Measurements from ENCODE around the gene COA7. TPM values are rescaled to one million over a fixed set of nuclear protein-coding genes. Genes with fewer than 3 reads are reported as not detected.

Gene COA7
- total RNA-seq, 4 donors from 2014 or later, result 5.9 to 17.0 (median 9.4) TPM

DNA sequence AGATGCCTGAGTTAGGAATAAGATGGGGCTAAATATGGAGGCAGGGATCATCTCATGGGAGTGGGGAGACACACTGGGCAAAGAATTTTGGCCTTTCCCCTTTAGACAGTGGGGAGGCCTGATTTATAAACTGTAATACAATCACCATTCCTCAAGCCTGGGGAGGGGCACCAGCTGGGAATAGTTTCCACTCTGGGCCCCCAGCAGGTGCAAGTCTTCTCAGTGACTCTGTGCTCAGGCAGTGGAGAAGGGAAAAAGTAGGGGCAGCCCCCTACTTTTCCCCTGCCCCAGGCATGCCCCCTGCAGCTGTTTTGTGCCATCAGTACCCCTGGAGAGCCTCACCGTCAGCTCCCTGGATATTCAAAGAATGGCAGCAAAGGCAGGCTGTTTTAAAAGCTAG is 19.1 kb downstream of the COA7 start:
- Histone ChIP-seq H3K36me3 (no peaks in the 10 kb centered on the region), H3K9me3 (no peaks in the 10 kb centered on the region), H3K4me1 (no peaks in the 10 kb centered on the region), H3K4me3 (no peak overlapping the region), H3K27ac (no peak overlapping the region), H3K27me3 (no peaks in the 10 kb centered on the region)
- TF ChIP-seq POLR2A (IDR thresholded peaks at IDR 0.05) (no peak), CTCF (IDR thresholded peaks at IDR 0.05) (no peak)
- DNase-seq, result no peak

- no peak overlapping the region for H3K27ac ChIP-seq
- DNase-seq, result no peak
Measured at GRCh38 chr1:52677076-52677806, 20.9 kb downstream of the COA7 start.

GRCh38 chr1:52676249-52676903 is 21.8 kb downstream of the COA7 start:
- Histone ChIP-seq H3K4me3 (no peak overlapping the region), H3K36me3 (no peaks in the 10 kb centered on the region), H3K9me3 (no peaks in the 10 kb centered on the region), H3K4me1 (no peaks in the 10 kb centered on the region), H3K27me3 (no peaks in the 10 kb centered on the region), H3K27ac (no peak overlapping the region)
- TF ChIP-seq POLR2A (IDR thresholded peaks at IDR 0.05) (no peak), CTCF (IDR thresholded peaks at IDR 0.05) (no peak)
- peak in 1 of 3 donors; percentile 57 for DNase-seq

More at GRCh38 chr1:52677076-52677806, 20.9 kb downstream of the COA7 start:
- Histone ChIP-seq H3K9me3 (no peaks in the 10 kb centered on the region), H3K27me3 (no peaks in the 10 kb centered on the region), H3K36me3 (no peaks in the 10 kb centered on the region), H3K4me1 (no peaks in the 10 kb centered on the region), H3K4me3 (no peak overlapping the region)
- TF ChIP-seq POLR2A (IDR thresholded peaks at IDR 0.05), result no peak

DNA sequence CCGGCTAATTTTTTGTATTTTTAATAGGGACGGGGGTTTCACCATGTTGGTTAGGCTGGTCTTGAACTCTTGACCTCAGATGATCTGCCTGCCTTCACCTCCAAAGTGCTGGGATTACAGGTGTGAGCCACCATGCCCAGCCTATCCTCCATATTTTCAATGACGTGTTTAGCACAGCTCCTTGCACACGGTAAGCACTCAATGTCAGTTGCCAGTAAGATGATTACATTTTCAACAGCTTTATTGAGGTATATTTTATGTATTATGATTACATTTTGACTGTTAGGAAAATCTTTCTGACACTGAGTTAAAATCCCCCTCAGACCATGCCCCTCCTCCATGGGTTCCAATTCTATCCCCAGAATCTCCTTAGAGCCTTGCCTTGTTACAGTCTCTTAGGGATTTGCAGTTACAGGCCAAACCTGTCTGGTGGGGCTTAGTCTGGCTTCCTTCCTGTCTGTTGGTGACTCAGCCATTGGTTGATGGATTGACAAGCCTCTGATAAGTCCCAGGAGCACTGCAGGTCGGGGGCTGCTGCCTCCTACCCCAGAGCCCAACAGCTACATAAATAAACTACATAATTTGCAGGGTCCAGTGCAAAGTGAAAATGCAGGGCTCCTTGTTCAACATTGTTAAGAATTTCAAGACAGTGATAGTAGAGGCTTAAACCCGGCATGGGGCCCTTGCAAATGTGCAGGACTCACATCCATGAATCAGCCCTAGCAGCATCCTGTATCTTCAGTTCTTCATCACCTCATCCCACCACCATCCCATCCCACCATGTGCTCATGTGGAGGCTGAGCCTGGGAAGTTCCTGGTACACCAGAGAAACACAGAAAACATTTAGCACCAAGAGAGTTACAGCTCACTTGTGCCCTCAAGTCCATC is 23.4 kb downstream of the COA7 start:
- Histone ChIP-seq H3K27ac (no peak overlapping the region), H3K4me1 (no peaks in the 10 kb centered on the region), H3K36me3 (no peaks in the 10 kb centered on the region), H3K9me3 (no peaks in the 10 kb centered on the region), H3K4me3 (no peak overlapping the region), H3K27me3 (no peaks in the 10 kb centered on the region)
- TF ChIP-seq POLR2A (IDR thresholded peaks at IDR 0.05) (no peak), CTCF (IDR thresholded peaks at IDR 0.05) (no peak)
- no peak for DNase-seq

DNA sequence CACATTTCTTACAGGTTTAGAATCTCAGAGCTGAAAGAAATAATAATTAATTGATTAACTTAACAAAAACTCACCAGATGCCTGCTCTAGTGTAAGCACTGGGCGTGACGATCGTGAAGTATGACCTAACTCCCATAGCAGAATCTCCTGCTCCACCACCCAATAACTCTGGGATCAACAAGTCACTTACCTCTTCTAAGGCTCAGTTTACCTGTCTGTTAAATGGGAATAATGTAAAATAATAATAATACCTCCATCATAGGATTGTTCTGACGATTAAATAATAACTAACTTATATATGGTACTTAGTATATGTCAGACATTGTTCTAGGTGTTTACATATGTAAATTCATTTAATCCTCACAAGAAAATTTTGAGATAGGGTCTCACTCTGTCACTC is 24.6 kb downstream of the COA7 start:
- TF ChIP-seq POLR2A (IDR thresholded peaks at IDR 0.05) (no peak), CTCF (IDR thresholded peaks at IDR 0.05) (no peak)
- Histone ChIP-seq H3K4me3 (no peak overlapping the region), H3K4me1 (no peaks in the 10 kb centered on the region), H3K27me3 (no peaks in the 10 kb centered on the region), H3K36me3 (no peaks in the 10 kb centered on the region), H3K27ac (no peak overlapping the region), H3K9me3 (no peaks in the 10 kb centered on the region)
- DNase-seq, result no peak

Measured in Peyer's patch (tissue), 4 donors.